ENCODE data around the gene NASP.

- TF ChIP-seq, protein P1, sequence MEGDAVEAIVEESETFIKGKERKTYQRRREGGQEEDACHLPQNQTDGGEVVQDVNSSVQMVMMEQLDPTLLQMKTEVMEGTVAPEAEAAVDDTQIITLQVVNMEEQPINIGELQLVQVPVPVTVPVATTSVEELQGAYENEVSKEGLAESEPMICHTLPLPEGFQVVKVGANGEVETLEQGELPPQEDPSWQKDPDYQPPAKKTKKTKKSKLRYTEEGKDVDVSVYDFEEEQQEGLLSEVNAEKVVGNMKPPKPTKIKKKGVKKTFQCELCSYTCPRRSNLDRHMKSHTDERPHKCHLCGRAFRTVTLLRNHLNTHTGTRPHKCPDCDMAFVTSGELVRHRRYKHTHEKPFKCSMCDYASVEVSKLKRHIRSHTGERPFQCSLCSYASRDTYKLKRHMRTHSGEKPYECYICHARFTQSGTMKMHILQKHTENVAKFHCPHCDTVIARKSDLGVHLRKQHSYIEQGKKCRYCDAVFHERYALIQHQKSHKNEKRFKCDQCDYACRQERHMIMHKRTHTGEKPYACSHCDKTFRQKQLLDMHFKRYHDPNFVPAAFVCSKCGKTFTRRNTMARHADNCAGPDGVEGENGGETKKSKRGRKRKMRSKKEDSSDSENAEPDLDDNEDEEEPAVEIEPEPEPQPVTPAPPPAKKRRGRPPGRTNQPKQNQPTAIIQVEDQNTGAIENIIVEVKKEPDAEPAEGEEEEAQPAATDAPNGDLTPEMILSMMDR (conservative IDR thresholded peaks at IDR 0.05; ENCODE audit: low read length), result no peak
- TF ChIP-seq EZH2phosphoT487 (IDR thresholded peaks at IDR 0.05; ENCODE audit: borderline replicate concordance), result no peak
Observed at GRCh38 chr1:45585110-45585426, 1.2 kb downstream of the NASP start.

All from Loucy (cell line).